Measurements from ENCODE around the gene EPHA3. TPM values are rescaled to one million over a fixed set of nuclear protein-coding genes. Genes with fewer than 3 reads are reported as not detected.

Gene EPHA3
- total and polyA plus RNA-seq, 9 of the 15 experiments (the other 6 are each of a cell fraction or from before 2014, with no cell fraction given), result not detected

- TF ChIP-seq HES1 (IDR thresholded peaks at IDR 0.05; ENCODE audit: low read depth) (no peak), E2F8 (IDR thresholded peaks at IDR 0.05; ENCODE audit: low read depth, partially characterized antibody) (no peak), ZFP30 (CRISPR knock-in tag; IDR thresholded peaks at IDR 0.05; ENCODE audit: borderline replicate concordance) (no peak), NR1H2 (CRISPR knock-in tag; IDR thresholded peaks at IDR 0.05) (no peak), SRSF7 (optimal IDR thresholded peaks at IDR 0.05; ENCODE audit: low read depth, low read length) (no peak), RBM22 (IDR thresholded peaks at IDR 0.05; ENCODE audit: low read depth, low read length, poor library complexity, severe bottlenecking) (no peak), RNF2 (IDR thresholded peaks at IDR 0.05) (no peak), HNRNPL (IDR thresholded peaks at IDR 0.05; ENCODE audit: low read depth, low read length) (no peak)
These were observed 171.0 kb downstream of the EPHA3 start (continued) for GRCh38 chr3:89278302-89279025.

Data from K562 (cell line).